HTERT RPE-1 (cell line): ENCODE measurements around the gene SFSWAP.
"Not testable (repeated sequence)": the region's sequence is repeated elsewhere in the genome, so short reads cannot be mapped to it uniquely, and the experiment has no call there.

Experiments used
- in situ Hi-C: fragments of 300-500 bp; cut with MboI; formaldehyde crosslinking; loops from 4 replicates; pipeline ENCODE4 v1.14.3; 2020; ENCODE audit warnings: low sequenced_read_pairs

The SFSWAP gene

GRCh38 chr12:131679186-131679585, 31.7 kb upstream of the SFSWAP start:
- in situ Hi-C loops, result not testable (repeated sequence)

DNA sequence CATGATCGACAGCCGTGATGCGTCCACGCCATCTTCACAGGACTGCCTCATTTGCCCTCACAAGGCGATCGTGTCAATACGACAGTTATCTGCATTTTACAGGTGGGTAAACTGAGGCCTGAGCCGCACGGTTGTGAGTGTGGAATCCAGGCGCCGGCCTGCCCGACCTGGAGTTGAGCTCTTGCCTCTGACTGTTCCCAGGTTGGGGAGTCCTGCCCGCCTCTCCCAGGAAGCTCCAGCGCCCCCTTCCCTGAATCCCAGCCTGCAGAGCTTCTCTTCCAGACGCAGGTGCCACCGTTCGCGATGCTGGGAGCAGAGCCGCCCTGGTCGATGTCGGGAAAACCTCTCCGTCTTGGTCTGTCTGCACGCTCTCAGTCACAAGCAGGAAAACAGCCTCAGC, 31.1 kb upstream of the SFSWAP start:
- in situ Hi-C loops, result not testable (repeated sequence)

DNA sequence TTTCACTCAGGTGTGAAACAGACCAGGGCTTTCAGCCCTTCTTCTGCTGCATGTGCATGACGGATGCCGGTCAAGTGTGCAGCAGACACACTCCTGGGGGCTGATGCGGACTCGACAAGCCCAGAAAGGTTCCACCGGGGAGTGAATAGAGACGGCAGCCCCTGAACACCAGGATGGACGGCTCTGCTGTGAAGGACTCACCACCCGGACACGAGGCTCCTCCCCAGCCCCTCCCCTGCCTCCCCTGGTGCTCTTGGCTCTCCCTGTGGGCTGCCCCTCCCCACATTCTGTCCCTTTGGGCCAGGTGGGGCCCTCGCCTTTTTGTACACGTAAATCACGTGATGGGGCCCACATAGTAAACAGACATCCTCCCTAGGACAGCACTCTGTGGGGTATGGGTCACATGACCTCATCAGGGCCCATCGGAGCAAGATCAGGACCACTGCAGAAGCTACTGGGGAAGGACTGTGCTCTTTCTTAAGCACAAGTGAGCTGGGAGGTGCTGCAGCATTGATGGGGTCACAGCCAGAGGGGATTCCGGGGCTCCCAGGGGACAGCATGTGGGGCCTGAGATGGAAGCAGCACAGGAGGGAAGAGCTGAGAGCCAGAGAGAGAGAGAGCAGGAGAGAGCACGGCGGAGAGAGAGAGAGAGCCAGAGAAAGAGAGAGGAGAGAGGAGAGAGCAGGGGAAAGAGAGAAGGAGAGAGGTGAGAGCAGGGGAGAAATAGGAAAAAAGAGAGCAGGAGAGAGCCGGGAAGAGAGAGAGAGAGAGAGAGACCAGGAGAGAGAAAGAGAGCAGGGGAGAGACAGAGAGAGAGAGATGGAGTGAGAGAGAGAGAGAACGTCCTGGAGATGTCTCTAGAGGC, 30.3 kb upstream of the SFSWAP start:
- in situ Hi-C loops, result not testable (repeated sequence)

- in situ Hi-C loops, result no loop called here
Observed at GRCh38 chr12:131681257-131681620, 29.7 kb upstream of the SFSWAP start.

GRCh38 chr12:131681746-131682509, 29.0 kb upstream of the SFSWAP start:
- in situ Hi-C loops, result not testable (repeated sequence)

GRCh38 chr12:131682510-131682895, 28.4 kb upstream of the SFSWAP start:
- in situ Hi-C loops, result no loop called here

DNA sequence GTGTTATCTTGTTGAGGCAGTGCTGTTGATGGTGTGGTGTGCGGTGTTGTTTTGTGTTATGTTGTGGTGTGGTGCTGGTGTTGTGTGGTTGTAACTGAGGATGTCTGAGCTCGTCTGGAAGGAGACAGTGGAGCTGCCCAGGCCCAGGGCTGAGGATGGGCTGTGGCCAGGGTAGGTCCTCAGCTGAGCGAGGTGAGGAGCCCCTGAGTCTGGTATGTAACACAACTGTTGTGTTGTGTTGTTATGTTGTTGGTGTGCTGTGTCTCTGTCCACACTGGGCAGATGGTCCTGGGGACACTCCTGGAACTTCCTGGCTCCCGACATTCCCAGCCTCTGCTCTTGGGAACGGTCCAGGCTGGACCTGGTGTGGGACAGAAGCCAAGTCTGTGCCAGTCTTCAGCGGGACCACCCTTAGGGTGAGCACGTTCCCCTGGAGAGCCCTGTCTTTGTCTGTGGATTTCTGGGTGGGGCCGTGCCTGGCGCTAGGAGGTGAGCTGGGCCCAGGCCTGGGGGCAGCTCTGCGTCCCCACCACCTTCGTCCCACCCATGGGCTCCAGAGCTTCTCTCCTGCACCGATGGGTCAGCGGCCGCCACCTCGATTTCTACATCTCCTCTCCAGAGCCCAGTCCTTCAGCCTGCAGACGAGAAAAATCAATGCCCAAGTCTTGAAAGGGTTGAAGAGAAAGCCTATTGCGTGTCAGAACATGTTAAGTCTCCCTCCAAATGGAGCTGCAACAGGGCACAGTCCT, 27.4 kb upstream of the SFSWAP start:
- in situ Hi-C loops, result no loop called here

DNA sequence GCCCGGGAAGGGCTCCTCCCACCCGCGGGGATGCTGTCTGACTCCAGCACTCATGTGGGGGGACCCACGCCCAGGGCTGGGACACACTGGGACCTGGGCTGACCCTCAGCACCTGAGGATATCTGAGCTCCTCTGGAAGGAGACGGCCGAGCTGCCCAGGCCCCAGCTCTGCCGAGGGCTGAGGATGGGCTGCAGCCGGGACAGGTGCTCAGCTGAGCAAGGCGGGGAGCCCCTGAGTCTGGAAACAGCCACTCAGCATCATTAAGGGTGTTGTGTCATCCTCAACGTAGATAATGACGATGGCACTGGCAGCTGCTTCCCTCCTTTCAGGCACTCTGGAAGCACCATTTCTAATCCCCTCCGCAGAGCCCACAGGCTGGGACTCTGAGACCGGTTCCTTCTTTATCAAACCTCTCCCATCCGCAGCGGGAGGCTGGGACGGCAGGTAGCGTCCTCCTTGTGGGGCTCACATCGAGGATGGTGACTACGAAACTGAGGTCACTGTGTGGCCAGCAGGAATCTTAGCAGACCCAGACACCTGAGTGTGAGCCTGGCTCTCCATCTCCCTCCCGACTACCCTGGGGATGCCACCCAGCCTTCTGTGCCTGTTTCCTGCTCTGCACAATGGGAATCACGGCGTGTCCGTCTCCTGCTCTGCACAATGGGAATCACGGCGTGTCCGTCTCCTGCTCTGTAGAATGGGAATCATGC, 26.7 kb upstream of the SFSWAP start:
- in situ Hi-C loops, result no loop called here

DNA sequence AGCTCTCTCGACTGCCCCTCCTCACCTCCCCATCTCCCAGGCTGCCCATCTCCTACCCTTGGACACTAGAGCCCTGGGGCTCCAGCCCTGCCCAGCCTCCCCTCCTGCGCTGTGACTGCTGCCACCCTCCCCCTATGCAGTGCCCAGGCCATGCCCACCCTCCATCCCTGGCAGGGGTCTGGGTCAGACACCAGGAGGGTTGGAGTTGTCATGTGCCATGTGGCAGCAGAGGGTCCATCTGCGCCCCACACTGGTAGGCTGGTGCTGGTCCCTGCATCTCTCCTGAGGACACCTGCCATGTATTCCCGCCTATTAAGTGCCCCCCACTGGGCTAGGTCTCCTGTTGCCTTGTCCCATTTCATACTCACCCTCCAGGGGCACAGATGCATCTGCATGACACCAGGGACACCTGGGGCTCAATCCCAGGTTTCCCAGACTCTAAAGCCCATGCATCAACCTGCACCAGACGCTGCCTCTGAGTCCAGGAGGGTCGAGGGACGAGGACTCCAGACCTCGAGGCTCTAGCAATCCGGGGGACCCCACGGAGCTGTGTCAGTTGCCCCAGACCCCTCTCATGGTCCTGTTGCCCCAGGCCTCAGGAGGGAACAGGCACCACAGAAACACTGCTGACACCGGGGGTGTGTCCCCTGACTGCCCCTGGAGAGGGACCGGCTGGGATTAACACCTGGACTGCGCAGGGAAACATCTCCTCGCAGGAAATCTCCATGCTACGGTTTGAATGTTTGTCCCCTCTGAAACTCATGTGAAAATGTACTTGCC, 23.4 kb upstream of the SFSWAP start:
- in situ Hi-C loops, result no loop called here

- in situ Hi-C loops, result no loop called here
Observed at GRCh38 chr12:131688131-131688844, 22.6 kb upstream of the SFSWAP start.

- in situ Hi-C loops, result no loop called here
Observed at GRCh38 chr12:131688845-131689154, 22.1 kb upstream of the SFSWAP start.

DNA sequence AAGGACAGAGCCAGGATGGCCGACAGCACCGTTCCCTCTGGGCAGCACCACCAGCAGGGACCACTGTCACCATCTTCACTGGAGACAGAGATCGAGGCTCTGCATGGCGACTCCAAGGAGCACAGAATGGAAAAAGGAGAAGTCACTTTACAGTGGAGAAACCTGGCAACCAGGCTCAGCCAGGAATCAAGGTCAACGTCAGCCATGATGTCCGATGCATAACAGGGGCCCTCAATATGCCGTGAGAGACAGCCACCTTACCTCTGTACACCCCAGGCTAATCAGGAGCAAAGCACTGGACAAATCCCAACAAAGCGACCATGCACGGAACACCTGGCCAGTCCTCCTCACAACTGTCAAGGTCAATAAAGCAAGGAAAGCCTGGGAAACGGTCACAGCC, 20.6 kb upstream of the SFSWAP start:
- in situ Hi-C loops, result no loop called here

- in situ Hi-C loops, result no loop called here
Observed at GRCh38 chr12:131692431-131692830, 18.5 kb upstream of the SFSWAP start.

- in situ Hi-C loops, result no loop called here
Observed at GRCh38 chr12:131693149-131693548, 17.7 kb upstream of the SFSWAP start.

- in situ Hi-C loops, result no loop called here
Observed at GRCh38 chr12:131694116-131694838, 16.6 kb upstream of the SFSWAP start.

DNA sequence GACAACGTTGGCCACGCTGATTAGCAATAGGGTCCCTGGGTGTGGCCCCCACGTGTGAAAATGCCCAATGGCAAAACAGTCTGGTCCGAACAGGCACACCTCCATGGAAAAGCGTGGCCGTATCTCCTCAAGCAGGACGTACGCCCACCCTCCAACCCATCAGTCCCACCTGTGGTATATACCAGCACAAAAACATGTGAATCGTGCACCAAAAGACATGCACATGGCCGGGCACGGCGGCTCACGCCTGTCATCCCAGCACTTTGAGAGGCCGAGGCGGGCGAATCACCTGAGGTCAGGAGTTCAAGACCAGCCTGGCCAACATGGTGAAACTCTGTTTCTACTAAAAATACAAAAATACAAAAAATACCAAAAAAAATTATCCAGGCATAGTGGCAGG, 14.9 kb upstream of the SFSWAP start:
- in situ Hi-C loops, result no loop called here

GRCh38 chr12:131698286-131698685, 12.6 kb upstream of the SFSWAP start:
- in situ Hi-C loops, result no loop called here

DNA sequence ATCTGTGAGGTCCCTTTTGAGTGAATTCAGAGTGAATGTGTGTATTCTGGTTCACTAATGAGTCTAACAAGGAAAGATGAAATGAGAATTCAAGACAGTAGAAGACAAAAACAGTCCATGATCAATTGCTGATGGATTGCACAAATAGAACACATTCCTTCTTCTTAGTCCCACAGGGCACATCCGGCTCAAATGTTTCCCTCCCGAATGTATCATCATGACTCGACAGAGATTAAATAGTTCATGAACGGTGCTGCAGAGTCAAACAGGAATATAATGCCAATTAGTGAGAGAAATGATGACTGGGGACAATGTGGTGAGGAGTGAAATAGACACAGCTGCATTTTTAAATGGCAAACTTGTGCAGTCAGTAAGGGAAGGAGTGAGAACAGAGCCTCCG, 11.5 kb upstream of the SFSWAP start:
- in situ Hi-C loops, result no loop called here

GRCh38 chr12:131700271-131700670, 10.6 kb upstream of the SFSWAP start:
- in situ Hi-C loops, result no loop called here
